H7 (cell line): ENCODE data around the gene PRKCA. TPM values are rescaled to one million over a fixed set of nuclear protein-coding genes. Genes with fewer than 3 reads are reported as not detected.
A peak's percentile ranks its signal among the peaks of the same experiment; 100 is the strongest.
"Not testable (repeated sequence)": the region's sequence is repeated elsewhere in the genome, so short reads cannot be mapped to it uniquely, and the experiment has no call there.

Experiments used
- DNase-seq: peaks from one replicate; pipeline ENCODE4 v3.0.0; 2012
- H3K27me3 ChIP-seq: 2 replicates; pipeline ENCODE4 v1.6.0; 2011; ENCODE audit warnings: mild to moderate bottlenecking, low read length; ENCODE audit not compliant: control insufficient read depth, insufficient read depth
- H3K36me3 ChIP-seq: replicated peaks from 2 replicates; pipeline ENCODE4 v1.5.1; 2011; ENCODE audit warnings: low read length; ENCODE audit not compliant: control insufficient read depth, insufficient read depth
- H3K4me3 ChIP-seq: 2 replicates; pipeline ENCODE4 v1.5.1; 2011; ENCODE audit warnings: low read depth, mild to moderate bottlenecking, control low read depth, low read length, moderate library complexity; ENCODE audit not compliant: insufficient read depth
- total RNA-seq: library from RNA; depleted of rRNA; stranded (reverse); fragments of >200 nt; shearing (Covaris generic); gene quantifications from 2 replicates; pipeline ENCODE4 v1.2.3, GENCODE V29; 2014

Gene PRKCA
- total RNA-seq, 1 experiment from 2014 or later, result 10.0 TPM

GRCh38 chr17:66474806-66475497, 172.5 kb downstream of the PRKCA start:
- no peak overlapping the region for H3K4me3 ChIP-seq
- DNase-seq, result peak; percentile 62

GRCh38 chr17:66476014-66476413, 173.6 kb downstream of the PRKCA start:
- no peaks in the 10 kb centered on the region for H3K27me3 ChIP-seq
- H3K36me3 ChIP-seq, result no peaks in the 10 kb centered on the region
- H3K4me3 ChIP-seq, result no peak overlapping the region
- no peak for DNase-seq

More at GRCh38 chr17:66474806-66475497, 172.5 kb downstream of the PRKCA start:
- no peaks in the 10 kb centered on the region for H3K27me3 ChIP-seq
- H3K36me3 ChIP-seq, result no peaks in the 10 kb centered on the region

- Histone ChIP-seq H3K36me3 (no peaks in the 10 kb centered on the region), H3K4me3 (no peak overlapping the region), H3K27me3 (no peaks in the 10 kb centered on the region)
- no peak for DNase-seq
These were observed 175.3 kb downstream of the PRKCA start for GRCh38 chr17:66477615-66478283.

GRCh38 chr17:66479230-66479889, 176.9 kb downstream of the PRKCA start:
- H3K27me3 ChIP-seq, DNase-seq, H3K36me3 ChIP-seq, H3K4me3 ChIP-seq: not testable (repeated sequence)

- no peaks in the 10 kb centered on the region for H3K27me3 ChIP-seq
- H3K36me3 ChIP-seq, result no peaks in the 10 kb centered on the region
- DNase-seq, result no peak
These were observed 177.8 kb downstream of the PRKCA start for GRCh38 chr17:66480243-66480642.

GRCh38 chr17:66480802-66481201, 178.4 kb downstream of the PRKCA start:
- no peak for DNase-seq
- Histone ChIP-seq H3K36me3 (no peaks in the 10 kb centered on the region), H3K27me3 (no peaks in the 10 kb centered on the region)

More at GRCh38 chr17:66480243-66480642, 177.8 kb downstream of the PRKCA start:
- no peak overlapping the region for H3K4me3 ChIP-seq

GRCh38 chr17:66481271-66481670, 178.9 kb downstream of the PRKCA start:
- no peak overlapping the region for H3K4me3 ChIP-seq
- H3K36me3 ChIP-seq, result no peaks in the 10 kb centered on the region
- no peak for DNase-seq
- no peaks in the 10 kb centered on the region for H3K27me3 ChIP-seq

More at GRCh38 chr17:66480802-66481201, 178.4 kb downstream of the PRKCA start:
- no peak overlapping the region for H3K4me3 ChIP-seq

GRCh38 chr17:66483906-66484305, 181.5 kb downstream of the PRKCA start:
- no peaks in the 10 kb centered on the region for H3K27me3 ChIP-seq
- H3K36me3 ChIP-seq, result no peaks in the 10 kb centered on the region
- no peak overlapping the region for H3K4me3 ChIP-seq
- no peak for DNase-seq

- Histone ChIP-seq H3K36me3 (no peaks in the 10 kb centered on the region), H3K4me3 (no peak overlapping the region), H3K27me3 (no peaks in the 10 kb centered on the region)
- no peak for DNase-seq
These were observed 183.0 kb downstream of the PRKCA start for GRCh38 chr17:66485309-66485947.

GRCh38 chr17:66487121-66487520, 184.7 kb downstream of the PRKCA start:
- H3K27me3 ChIP-seq, result no peaks in the 10 kb centered on the region
- no peak overlapping the region for H3K4me3 ChIP-seq
- no peak for DNase-seq
- H3K36me3 ChIP-seq, result no peaks in the 10 kb centered on the region

GRCh38 chr17:66487981-66488468, 185.6 kb downstream of the PRKCA start:
- Histone ChIP-seq H3K36me3 (no peaks in the 10 kb centered on the region), H3K27me3 (no peaks in the 10 kb centered on the region), H3K4me3 (no peak overlapping the region)
- no peak for DNase-seq

- no peaks in the 10 kb centered on the region for H3K27me3 ChIP-seq
- H3K36me3 ChIP-seq, result no peaks in the 10 kb centered on the region
- H3K4me3 ChIP-seq, result no peak overlapping the region
- no peak for DNase-seq
These were observed 186.5 kb downstream of the PRKCA start for GRCh38 chr17:66488864-66489263.

GRCh38 chr17:66489576-66489975, 187.2 kb downstream of the PRKCA start:
- not testable (repeated sequence) for H3K4me3 ChIP-seq, DNase-seq, H3K36me3 ChIP-seq, H3K27me3 ChIP-seq

- Histone ChIP-seq H3K36me3 (no peaks in the 10 kb centered on the region), H3K4me3 (no peak overlapping the region), H3K27me3 (no peaks in the 10 kb centered on the region)
- no peak for DNase-seq
These were observed 188.8 kb downstream of the PRKCA start for GRCh38 chr17:66491213-66491612.
